GM19372 (cell line): ENCODE results near the gene CTDSP2.
"Not testable (repeated sequence)": the region's sequence is repeated elsewhere in the genome, so short reads cannot be mapped to it uniquely, and the experiment has no call there.

Source experiments
- ATAC-seq: cut with Tn5 transposase; IDR thresholded peaks from one replicate; pipeline ENCODE4 v1.9.1; 2021; ENCODE audit warnings: mild to moderate bottlenecking, low read depth, moderate library complexity; ENCODE audit not compliant: unreplicated experiment

CTDSP2 gene

GRCh38 chr12:57846577-57847319 is at the start of gene CTDSP2:
Gene CTDSP2, minus strand, starts transcription at chr12:57846729. Its CDS starts 294 bp downstream, at chr12:57846435.
- ATAC-seq = peak; percentile 32

GRCh38 chr12:57896115-57896433 is 49.5 kb upstream of the CTDSP2 start:
- ATAC-seq = no peak

GRCh38 chr12:57895389-57896114 is 49.0 kb upstream of the CTDSP2 start:
- no peak for ATAC-seq

GRCh38 chr12:57894399-57895292 is 48.1 kb upstream of the CTDSP2 start:
- no peak for ATAC-seq

GRCh38 chr12:57893431-57894353 is 47.2 kb upstream of the CTDSP2 start:
- no peak for ATAC-seq

- ATAC-seq = no peak
Observed at GRCh38 chr12:57892232-57892972, 45.9 kb upstream of the CTDSP2 start.

GRCh38 chr12:57891542-57892228 is 45.2 kb upstream of the CTDSP2 start:
- ATAC-seq = no peak

- no peak for ATAC-seq
Observed at GRCh38 chr12:57890191-57891115, 43.9 kb upstream of the CTDSP2 start.

GRCh38 chr12:57889500-57889989 is 43.0 kb upstream of the CTDSP2 start:
- ATAC-seq = no peak

- no peak for ATAC-seq
Observed at GRCh38 chr12:57888409-57889157, 42.1 kb upstream of the CTDSP2 start.

- no peak for ATAC-seq
Observed at GRCh38 chr12:57887631-57888408, 41.3 kb upstream of the CTDSP2 start.

- ATAC-seq = not testable (repeated sequence)
Observed at GRCh38 chr12:57886964-57887363, 40.4 kb upstream of the CTDSP2 start.

- no peak for ATAC-seq
Observed at GRCh38 chr12:57886542-57886941, 40.0 kb upstream of the CTDSP2 start.

GRCh38 chr12:57885207-57885606 is 38.7 kb upstream of the CTDSP2 start:
- no peak for ATAC-seq

- ATAC-seq = no peak
Observed at GRCh38 chr12:57883700-57884099, 37.2 kb upstream of the CTDSP2 start.

- ATAC-seq = no peak
Observed at GRCh38 chr12:57883057-57883456, 36.5 kb upstream of the CTDSP2 start.
